Measurements from ENCODE around the gene ATP5PB.

DNA sequence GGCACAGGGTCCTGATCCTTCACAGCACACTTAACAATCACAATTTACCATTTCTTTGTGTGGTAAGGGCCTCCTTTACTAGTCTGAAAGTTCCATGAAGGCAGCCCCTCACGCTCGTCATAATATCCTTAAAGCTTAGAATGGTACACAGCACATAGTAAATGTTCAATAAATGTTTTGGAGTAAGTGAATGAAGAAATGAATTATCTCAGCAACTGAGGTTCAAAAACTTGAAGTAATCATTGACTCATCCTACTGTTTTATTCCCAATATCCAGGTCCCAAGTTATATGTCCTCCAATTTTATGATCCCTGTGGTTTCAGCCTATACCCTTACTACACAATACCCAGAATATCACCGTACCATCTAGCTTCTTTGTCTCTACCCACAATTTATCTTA is 22.3 kb downstream of the ATP5PB start:
- TF ChIP-seq CSDC2 (CRISPR knock-in tag; IDR thresholded peaks at IDR 0.05) (no peak), ZNF8 (CRISPR knock-in tag; IDR thresholded peaks at IDR 0.05) (no peak), TOX (CRISPR knock-in tag; IDR thresholded peaks at IDR 0.05; ENCODE audit: borderline replicate concordance) (no peak), ZFP30 (CRISPR knock-in tag; IDR thresholded peaks at IDR 0.05) (no peak), ZNF565 (CRISPR knock-in tag; conservative IDR thresholded peaks at IDR 0.05; ENCODE audit: low read depth) (no peak), TCF4 (CRISPR knock-in tag; IDR thresholded peaks at IDR 0.05; ENCODE audit: borderline replicate concordance) (no peak)
- TF ChIP-seq, protein P1, sequence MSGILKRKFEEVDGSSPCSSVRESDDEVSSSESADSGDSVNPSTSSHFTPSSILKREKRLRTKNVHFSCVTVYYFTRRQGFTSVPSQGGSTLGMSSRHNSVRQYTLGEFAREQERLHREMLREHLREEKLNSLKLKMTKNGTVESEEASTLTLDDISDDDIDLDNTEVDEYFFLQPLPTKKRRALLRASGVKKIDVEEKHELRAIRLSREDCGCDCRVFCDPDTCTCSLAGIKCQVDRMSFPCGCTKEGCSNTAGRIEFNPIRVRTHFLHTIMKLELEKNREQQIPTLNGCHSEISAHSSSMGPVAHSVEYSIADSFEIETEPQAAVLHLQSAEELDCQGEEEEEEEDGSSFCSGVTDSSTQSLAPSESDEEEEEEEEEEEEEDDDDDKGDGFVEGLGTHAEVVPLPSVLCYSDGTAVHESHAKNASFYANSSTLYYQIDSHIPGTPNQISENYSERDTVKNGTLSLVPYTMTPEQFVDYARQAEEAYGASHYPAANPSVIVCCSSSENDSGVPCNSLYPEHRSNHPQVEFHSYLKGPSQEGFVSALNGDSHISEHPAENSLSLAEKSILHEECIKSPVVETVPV (CRISPR knock-in tag; IDR thresholded peaks at IDR 0.05) = no peak
